PC-3 (cell line): ENCODE measurements around the gene PEX6. TPM values are rescaled to one million over a fixed set of nuclear protein-coding genes. Genes with fewer than 3 reads are reported as not detected.

Experiments
- ATAC-seq: fragments of 200-7000 bp; cut with Tn5 transposase; 2 replicates; pipeline ENCODE4 v1.9.1; 2020; ENCODE audit warnings: mild to moderate bottlenecking, moderate library complexity
- BruUV-seq: library from RNA; stranded (reverse); fragments of 400-500 nt; replicated peaks from 2 replicates; lab custom pipeline; 2021; lab: Mats Ljungman, UMichigan
- CTCF ChIA-PET: fragments of 300-600 bp; sonication (Branson Sonifier 250); formaldehyde crosslinking; loops from one replicate; lab custom pipeline; 2022; ENCODE audit warnings: antibody characterized with exemption; lab: Charles Lee
- POLR2A ChIA-PET: fragments of 300-600 bp; sonication (Branson Sonifier 250); formaldehyde crosslinking; loops from one replicate; lab custom pipeline; 2022; ENCODE audit warnings: antibody characterized with exemption; ENCODE audit not compliant: unreplicated experiment; lab: Charles Lee
- DNase-seq: peaks from one replicate; pipeline ENCODE4 v3.0.0-alpha.2; 2015
- H2AFZ ChIP-seq: fragments of 300-600 bp; sonication (generic); 2 replicates; pipeline ENCODE4 v1.6.0; 2016; ENCODE audit warnings: antibody characterized with exemption, low read length
- H3F3A ChIP-seq: fragments of 300-600 bp; sonication (generic); one replicate; pipeline ENCODE4 v1.6.0; 2017; ENCODE audit warnings: antibody characterized with exemption, low read length, control low read depth, mild to moderate bottlenecking; ENCODE audit not compliant: unreplicated experiment
- H3K27ac ChIP-seq: fragments of 300-600 bp; sonication (generic); 2 replicates; pipeline ENCODE4 v1.5.1; 2016; ENCODE audit warnings: mild to moderate bottlenecking, low read length
- H3K27me3 ChIP-seq: fragments of 300-600 bp; sonication (generic); 2 replicates; pipeline ENCODE4 v1.6.1; 2016; ENCODE audit warnings: low read length, mixed read lengths
- H3K36me3 ChIP-seq: fragments of 300-600 bp; sonication (generic); 2 replicates; pipeline ENCODE4 v1.6.1; 2016; ENCODE audit warnings: low read depth, mixed run types, low read length, mixed read lengths
- H3K4me1 ChIP-seq: fragments of 300-600 bp; sonication (generic); 2 replicates; pipeline ENCODE4 v1.5.1; 2016; ENCODE audit warnings: low read length; ENCODE audit not compliant: insufficient read depth
- H3K4me2 ChIP-seq: fragments of 300-600 bp; sonication (generic); 2 replicates; pipeline ENCODE4 v1.6.0; 2016; ENCODE audit warnings: low read length
- H3K4me3 ChIP-seq: fragments of 300-600 bp; sonication (generic); 2 replicates; pipeline ENCODE4 v1.5.1; 2016; ENCODE audit warnings: mild to moderate bottlenecking, low read length, mixed read lengths
- H3K79me2 ChIP-seq: fragments of 300-600 bp; sonication (generic); 2 replicates; pipeline ENCODE4 v1.6.1; 2017; ENCODE audit warnings: low read length, mixed read lengths
- H3K9ac ChIP-seq: fragments of 300-600 bp; sonication (generic); 2 replicates; pipeline ENCODE4 v1.6.0; 2016; ENCODE audit warnings: mild to moderate bottlenecking, low read length
- H3K9me2 ChIP-seq: fragments of 300-600 bp; sonication (generic); replicated peaks from 2 replicates; pipeline ENCODE4 v1.6.1; 2016; ENCODE audit warnings: mixed run types, low read length, mixed read lengths
- H3K9me3 ChIP-seq: fragments of 300-600 bp; sonication (generic); 2 replicates; pipeline ENCODE4 v1.6.1; 2016; ENCODE audit warnings: low read length, mixed read lengths
- H4K20me1 ChIP-seq: fragments of 300-600 bp; sonication (generic); 2 replicates; pipeline ENCODE4 v1.6.1; 2016; ENCODE audit warnings: low read length, mixed read lengths
- EZH2 ChIP-seq: fragments of 300-600 bp; sonication (generic); IDR thresholded peaks from one replicate; pipeline ENCODE4 v1.6.1; 2017; ENCODE audit warnings: antibody characterized with exemption, mild to moderate bottlenecking, low read length; ENCODE audit not compliant: unreplicated experiment
- EZH2phosphoT487 ChIP-seq: fragments of 300-600 bp; sonication (generic); IDR thresholded peaks from 2 replicates; pipeline ENCODE4 v1.6.1; 2018; ENCODE audit warnings: mild to moderate bottlenecking, antibody characterized with exemption, low read length, borderline replicate concordance
- intact Hi-C: fragments of 100-400 bp; cut with micrococcal nuclease; formaldehyde crosslinking; loops from 2 replicates; pipeline ENCODE4 v1.9.0; 2023
- total RNA-seq: library from RNA; depleted of rRNA; stranded (reverse); fragments of >200 nt; gene quantifications from 2 replicates; pipeline ENCODE4 v1.2.3, GENCODE V29; 2014
- TF ChIP-seq, protein P1 (sequence below): fragments of 300-600 bp; sonication (generic); conservative IDR thresholded peaks from 2 replicates; pipeline ENCODE4 v1.5.1; 2017; ENCODE audit warnings: antibody characterized with exemption, low read depth, mild to moderate bottlenecking, low read length

Gene PEX6
- total RNA-seq, 1 experiment from 2014 or later: 35.9 TPM

DNA sequence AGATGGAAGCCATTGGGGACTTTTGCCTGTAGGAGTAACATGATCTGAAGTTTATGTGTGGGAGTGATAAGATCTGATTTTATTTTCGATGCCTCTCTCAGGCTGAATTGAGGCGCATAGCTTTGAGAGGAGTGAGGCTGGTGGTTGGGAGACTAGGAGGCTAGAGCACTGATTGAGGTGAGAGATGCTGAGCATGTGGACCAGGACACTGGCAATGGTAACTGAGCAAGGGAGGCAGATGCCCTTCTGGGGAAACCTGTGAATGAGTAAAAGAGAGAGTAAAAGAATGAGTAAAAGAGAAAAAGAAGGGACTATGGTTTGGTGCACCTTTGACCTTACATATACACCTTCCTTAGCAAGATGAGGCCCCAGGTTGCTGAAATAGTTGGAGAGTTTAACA, 45.5 kb upstream of the PEX6 start:
- no peak overlapping the region for H3K27ac ChIP-seq
- no peaks in the 10 kb centered on the region for H3K9me3 ChIP-seq
- no peak overlapping the region for H3K9ac ChIP-seq
- no peak for DNase-seq
- ChIA-PET POLR2A (no interaction called here), CTCF (no interaction called here)
- H3K79me2 ChIP-seq: peaks cover 35% of the 10 kb centered on the region
- no peak overlapping the region for H3K4me3 ChIP-seq
- no peaks in the 10 kb centered on the region for H3F3A ChIP-seq
- no TSS peak for BruUV-seq
- H3K9me2 ChIP-seq: no peaks in the 10 kb centered on the region
- H3K27me3 ChIP-seq: no peaks in the 10 kb centered on the region
- H4K20me1 ChIP-seq: no peaks in the 10 kb centered on the region
- H3K4me1 ChIP-seq: peaks cover 13% of the 10 kb centered on the region
- TF ChIP-seq, protein P1, sequence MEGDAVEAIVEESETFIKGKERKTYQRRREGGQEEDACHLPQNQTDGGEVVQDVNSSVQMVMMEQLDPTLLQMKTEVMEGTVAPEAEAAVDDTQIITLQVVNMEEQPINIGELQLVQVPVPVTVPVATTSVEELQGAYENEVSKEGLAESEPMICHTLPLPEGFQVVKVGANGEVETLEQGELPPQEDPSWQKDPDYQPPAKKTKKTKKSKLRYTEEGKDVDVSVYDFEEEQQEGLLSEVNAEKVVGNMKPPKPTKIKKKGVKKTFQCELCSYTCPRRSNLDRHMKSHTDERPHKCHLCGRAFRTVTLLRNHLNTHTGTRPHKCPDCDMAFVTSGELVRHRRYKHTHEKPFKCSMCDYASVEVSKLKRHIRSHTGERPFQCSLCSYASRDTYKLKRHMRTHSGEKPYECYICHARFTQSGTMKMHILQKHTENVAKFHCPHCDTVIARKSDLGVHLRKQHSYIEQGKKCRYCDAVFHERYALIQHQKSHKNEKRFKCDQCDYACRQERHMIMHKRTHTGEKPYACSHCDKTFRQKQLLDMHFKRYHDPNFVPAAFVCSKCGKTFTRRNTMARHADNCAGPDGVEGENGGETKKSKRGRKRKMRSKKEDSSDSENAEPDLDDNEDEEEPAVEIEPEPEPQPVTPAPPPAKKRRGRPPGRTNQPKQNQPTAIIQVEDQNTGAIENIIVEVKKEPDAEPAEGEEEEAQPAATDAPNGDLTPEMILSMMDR: no peak
- TF ChIP-seq EZH2phosphoT487 (no peak), EZH2 (no peak)
- H3K36me3 ChIP-seq: peaks cover 43% of the 10 kb centered on the region
- H2AFZ ChIP-seq: no peak overlapping the region
- H3K4me2 ChIP-seq: no peak overlapping the region
- no peak for ATAC-seq
- intact Hi-C loops: no loop called here

DNA sequence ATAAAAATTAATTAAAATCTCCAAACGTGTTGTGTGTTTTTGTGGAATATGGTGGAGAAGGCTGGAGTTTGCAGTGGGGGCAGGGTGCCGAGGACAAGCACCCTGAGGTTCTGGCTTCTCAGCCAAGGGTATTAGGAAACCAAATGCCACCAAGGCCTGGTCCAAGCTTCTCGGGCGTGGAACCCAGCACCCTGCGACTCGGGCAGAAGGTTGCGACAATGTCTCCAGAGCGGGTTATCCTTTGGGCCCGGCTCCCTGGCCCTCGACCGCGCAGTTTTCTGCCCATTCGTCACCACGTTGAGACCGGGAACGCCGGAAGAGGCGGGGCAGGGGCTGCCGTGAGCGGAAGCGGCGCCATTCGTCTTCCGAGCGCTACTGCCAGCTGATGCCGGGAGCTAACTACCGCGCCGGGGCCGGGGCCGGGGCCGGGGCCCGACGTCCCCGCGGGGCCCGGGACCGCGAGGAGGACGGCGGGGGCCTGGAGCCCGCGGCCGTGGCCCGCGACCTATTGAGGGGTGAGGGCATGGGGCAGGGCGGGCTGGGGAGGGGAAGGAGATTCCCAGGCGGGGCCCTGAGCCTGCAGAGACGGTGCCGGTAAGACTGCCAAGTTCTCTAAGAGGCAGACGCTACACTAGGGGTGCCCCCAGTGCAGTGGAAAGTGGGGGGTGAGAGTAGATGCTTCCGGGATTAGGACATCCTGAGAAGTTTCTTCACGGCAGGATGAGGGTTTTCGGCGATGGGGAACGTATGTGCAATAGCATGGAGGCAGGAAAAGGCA, 42.5 kb upstream of the PEX6 start, which contains the start of gene RRP36:
RRP36 (plus strand) TSS at position 354 of the 778 bp plus-strand sequence; CDS start at position 386, 32 bp downstream.
- peaks cover 40% of the 10 kb centered on the region for H3K79me2 ChIP-seq
- H2AFZ ChIP-seq: peak within 1 kb of the TSS; percentile 72
- no peaks in the 10 kb centered on the region for H3K9me3 ChIP-seq
- no peaks in the 10 kb centered on the region for H3K9me2 ChIP-seq
- H3K4me1 ChIP-seq: peaks cover 13% of the 10 kb centered on the region
- H3K4me3 ChIP-seq: peak within 1 kb of the TSS; percentile 91
- peaks cover 35% of the 10 kb centered on the region for H3K36me3 ChIP-seq
- H3K4me2 ChIP-seq: peak within 1 kb of the TSS; percentile 81
- ATAC-seq: peak; percentile 96
- CTCF ChIA-PET: no interaction called here
- BruUV-seq: no TSS peak
- H3K27ac ChIP-seq: peak within 1 kb of the TSS; percentile 50
- DNase-seq: peak; percentile 76
- H3K9ac ChIP-seq: peak within 1 kb of the TSS; percentile 90
- intact Hi-C loops: no loop called here
- no peaks in the 10 kb centered on the region for H4K20me1 ChIP-seq
- H3K27me3 ChIP-seq: no peaks in the 10 kb centered on the region
- POLR2A ChIA-PET: interaction anchor here (0.7 kb wide), 1 partner anchor 69 kb away, joined by 3 read pairs; no protein-coding TSS in a partner anchor
- no peaks in the 10 kb centered on the region for H3F3A ChIP-seq
- TF ChIP-seq EZH2: no peak
- TF ChIP-seq, protein P1: no peak
- no peak for TF ChIP-seq EZH2phosphoT487

DNA sequence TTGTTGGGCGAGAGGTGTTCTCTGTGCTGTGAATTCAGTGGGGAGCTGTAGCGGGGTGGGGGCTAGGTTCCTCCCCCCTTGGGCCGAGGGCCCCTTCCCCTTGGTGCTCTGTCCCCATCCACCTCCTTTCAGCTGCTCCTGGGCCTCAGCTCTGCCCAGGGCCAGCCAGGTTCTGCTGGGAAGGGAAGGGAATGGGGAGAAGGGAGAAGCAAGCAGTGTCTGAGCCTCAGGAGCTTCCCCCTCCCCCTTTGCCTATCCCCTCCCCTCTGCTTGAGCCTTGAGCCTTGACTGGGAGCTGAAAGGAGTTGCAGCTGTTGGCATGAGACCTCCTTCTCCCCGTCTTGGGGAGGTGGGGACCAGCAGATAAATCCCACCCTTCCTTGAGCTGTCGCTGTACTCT, 41.9 kb upstream of the PEX6 start:
- Histone ChIP-seq H3K9me2 (no peaks in the 10 kb centered on the region), H3K4me2 (peak overlapping the region; percentile 81), H3K36me3 (peaks cover 29% of the 10 kb centered on the region), H2AFZ (peak overlapping the region; percentile 72), H3K4me1 (peaks cover 16% of the 10 kb centered on the region), H3K27me3 (no peaks in the 10 kb centered on the region), H3K9ac (peak overlapping the region; percentile 90), H4K20me1 (no peaks in the 10 kb centered on the region), H3K9me3 (no peaks in the 10 kb centered on the region), H3F3A (no peaks in the 10 kb centered on the region), H3K27ac (peak overlapping the region; percentile 50), H3K4me3 (peak overlapping the region; percentile 91), H3K79me2 (peaks cover 46% of the 10 kb centered on the region)
- DNase-seq: no peak
- TF ChIP-seq EZH2phosphoT487 (no peak), EZH2 (no peak)
- TF ChIP-seq, protein P1: no peak
- CTCF ChIA-PET: no interaction called here
- intact Hi-C loops: no loop called here
- BruUV-seq: TSS peak; percentile 98
- peak; percentile 17; the same call in 1 of the 2 replicates for ATAC-seq
- POLR2A ChIA-PET: no interaction called here
